ENCODE measurements around the gene ARFRP1.

- TF ChIP-seq CTCF (IDR thresholded peaks at IDR 0.05; ENCODE audit: insufficient read depth, low read length, poor library complexity, severe bottlenecking) (no peak), EZH2phosphoT487 (conservative IDR thresholded peaks at IDR 0.05; ENCODE audit: low read length) (no peak)
Measured at GRCh38 chr20:63699466-63700198, 8.1 kb downstream of the ARFRP1 start.
